PFSK-1 (cell line): ENCODE data around the gene BCAS3.

Source experiments
- FOXP2 ChIP-seq: optimal IDR thresholded peaks from 2 replicates; pipeline ENCODE3; 2011; ENCODE audit warnings: borderline replicate concordance, control low read depth, inconsistent platforms; ENCODE audit not compliant: insufficient read depth; ENCODE audit errors: extremely low read length, extremely low read depth
- POLR2AphosphoS5 ChIP-seq: IDR thresholded peaks from 2 replicates; pipeline ENCODE4 v1.6.1; 2012; ENCODE audit warnings: low read depth, mild to moderate bottlenecking, control low read depth, low read length, moderate library complexity
- REST ChIP-seq, 2 experiments: IDR thresholded peaks; 2 replicates each; pipeline versions ENCODE4 v1.6.1 to v1.8.0; 2011 to 2012; ENCODE audit warnings: low read depth in 2 of 2, low read length in 2 of 2, control low read depth in 1 of 2, inconsistent platforms in 1 of 2, mild to moderate bottlenecking in 1 of 2, moderate library complexity in 1 of 2; ENCODE audit not compliant: insufficient read depth in 1 of 2
- SIN3A ChIP-seq: IDR thresholded peaks from 2 replicates; pipeline ENCODE4 v1.6.1; 2012; ENCODE audit warnings: mild to moderate bottlenecking, low read length, moderate library complexity, borderline replicate concordance; ENCODE audit not compliant: insufficient read depth
- TAF1 ChIP-seq: IDR thresholded peaks from 2 replicates; pipeline ENCODE4 v1.6.1; 2012; ENCODE audit warnings: low read length, control low read depth, borderline replicate concordance; ENCODE audit not compliant: insufficient read depth

DNA sequence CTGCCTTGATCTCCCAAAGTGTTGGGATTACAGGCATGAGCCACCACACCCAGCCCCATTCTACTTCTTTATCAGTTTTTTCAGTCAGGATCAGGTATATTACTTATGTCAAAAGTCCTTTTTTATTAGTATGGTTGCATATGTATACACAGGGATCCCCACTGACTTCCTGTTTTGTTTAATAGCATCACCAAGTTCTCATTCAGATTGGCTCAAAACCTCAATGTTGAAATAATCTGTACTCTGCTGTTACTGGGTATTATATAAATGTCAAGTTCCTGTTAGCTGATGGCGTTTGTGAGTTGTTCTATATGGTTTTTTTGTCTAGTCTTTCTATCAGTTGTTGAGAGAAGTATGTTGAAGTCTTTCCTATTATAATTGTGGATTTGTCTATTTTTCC is 168.5 kb downstream of the BCAS3 start:
- no peak for TF ChIP-seq REST (IDR thresholded peaks at IDR 0.05; ENCODE audit: insufficient read depth in 1 of 2, low read depth in 2 of 2, low read length in 2 of 2)
- TF ChIP-seq TAF1, result no peak
- TF ChIP-seq POLR2AphosphoS5, result no peak
- no peak for TF ChIP-seq SIN3A
- TF ChIP-seq FOXP2, result no peak
